AML-193 (cell line): Measurements from ENCODE around the gene FLRT1.

Source experiments
- DNase-seq, 2 experiments: peaks; one replicate each; lab custom pipeline; 2025; lab: John Stamatoyannopoulos, UW

The FLRT1 gene, protein sequence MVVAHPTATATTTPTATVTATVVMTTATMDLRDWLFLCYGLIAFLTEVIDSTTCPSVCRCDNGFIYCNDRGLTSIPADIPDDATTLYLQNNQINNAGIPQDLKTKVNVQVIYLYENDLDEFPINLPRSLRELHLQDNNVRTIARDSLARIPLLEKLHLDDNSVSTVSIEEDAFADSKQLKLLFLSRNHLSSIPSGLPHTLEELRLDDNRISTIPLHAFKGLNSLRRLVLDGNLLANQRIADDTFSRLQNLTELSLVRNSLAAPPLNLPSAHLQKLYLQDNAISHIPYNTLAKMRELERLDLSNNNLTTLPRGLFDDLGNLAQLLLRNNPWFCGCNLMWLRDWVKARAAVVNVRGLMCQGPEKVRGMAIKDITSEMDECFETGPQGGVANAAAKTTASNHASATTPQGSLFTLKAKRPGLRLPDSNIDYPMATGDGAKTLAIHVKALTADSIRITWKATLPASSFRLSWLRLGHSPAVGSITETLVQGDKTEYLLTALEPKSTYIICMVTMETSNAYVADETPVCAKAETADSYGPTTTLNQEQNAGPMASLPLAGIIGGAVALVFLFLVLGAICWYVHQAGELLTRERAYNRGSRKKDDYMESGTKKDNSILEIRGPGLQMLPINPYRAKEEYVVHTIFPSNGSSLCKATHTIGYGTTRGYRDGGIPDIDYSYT

DNA sequence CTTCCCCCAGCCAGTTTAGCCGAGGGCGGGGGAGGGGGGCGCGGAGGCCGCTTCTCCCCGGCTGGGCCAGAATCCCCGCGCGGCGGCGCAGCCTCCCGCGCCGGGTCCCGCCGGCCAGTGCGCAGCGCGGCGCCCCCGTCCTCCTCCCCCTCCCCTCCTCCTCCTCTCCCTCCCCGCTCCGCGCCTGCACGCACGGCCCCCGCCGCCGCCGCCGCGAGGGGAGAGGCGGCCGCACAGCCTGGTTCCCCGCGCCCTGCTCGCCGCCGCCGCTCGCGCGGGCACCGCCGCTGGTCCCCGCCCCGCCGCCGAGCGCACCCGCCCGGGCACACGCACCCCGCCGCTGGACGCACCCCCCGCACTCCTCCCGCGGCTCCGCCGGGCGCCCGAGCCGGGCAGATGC is at the start of gene FLRT1:
Gene FLRT1 (plus strand): TSS at position 356 of the 400 bp plus-strand sequence. CDS start 80,337 bp downstream, outside the sequence.
- no peak for DNase-seq

DNA sequence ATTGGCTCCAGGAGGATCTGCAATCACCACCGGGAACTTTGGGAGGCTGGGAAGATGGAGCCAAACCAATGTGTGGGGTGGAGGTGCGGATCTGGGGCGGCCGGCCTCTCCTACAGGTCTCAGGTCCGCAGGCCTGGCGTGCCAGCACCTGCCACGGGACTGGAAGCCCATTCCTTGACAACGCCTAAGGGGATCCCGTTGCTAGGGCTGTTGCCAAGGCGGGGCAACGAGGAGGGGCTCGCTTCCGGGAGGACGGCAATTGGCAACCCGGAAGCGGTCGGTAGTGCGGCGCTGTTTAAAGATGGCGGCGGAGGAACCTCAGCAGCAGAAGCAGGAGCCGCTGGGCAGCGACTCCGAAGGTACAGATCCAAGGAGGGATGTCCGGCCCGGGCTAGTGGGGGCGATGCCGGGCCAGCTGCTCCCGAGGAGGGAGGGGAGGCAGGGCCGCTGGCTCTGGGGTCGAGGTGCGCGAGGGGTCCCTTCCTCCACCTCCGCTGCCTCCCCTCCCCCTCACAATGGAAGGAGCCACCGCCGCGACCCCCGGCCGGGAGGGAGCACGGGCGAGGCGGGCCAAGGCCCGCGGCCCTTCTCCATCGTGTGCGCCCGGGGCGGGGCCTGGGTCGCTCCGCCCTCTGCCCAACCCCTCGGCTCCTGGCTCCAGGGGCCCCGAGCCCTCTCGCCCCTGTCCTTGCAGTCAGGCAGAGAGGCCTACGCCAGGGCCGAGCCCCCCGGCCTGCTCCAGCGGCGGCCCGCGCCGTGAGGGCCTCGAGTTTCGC is 49.4 kb upstream of the FLRT1 start, which contains the start of gene OTUB1:
Gene OTUB1 (plus strand): TSS at position 283 of the 776 bp plus-strand sequence. CDS start 19 bp downstream, at position 302.
- peak; percentile 67 to 70 for DNase-seq

DNA sequence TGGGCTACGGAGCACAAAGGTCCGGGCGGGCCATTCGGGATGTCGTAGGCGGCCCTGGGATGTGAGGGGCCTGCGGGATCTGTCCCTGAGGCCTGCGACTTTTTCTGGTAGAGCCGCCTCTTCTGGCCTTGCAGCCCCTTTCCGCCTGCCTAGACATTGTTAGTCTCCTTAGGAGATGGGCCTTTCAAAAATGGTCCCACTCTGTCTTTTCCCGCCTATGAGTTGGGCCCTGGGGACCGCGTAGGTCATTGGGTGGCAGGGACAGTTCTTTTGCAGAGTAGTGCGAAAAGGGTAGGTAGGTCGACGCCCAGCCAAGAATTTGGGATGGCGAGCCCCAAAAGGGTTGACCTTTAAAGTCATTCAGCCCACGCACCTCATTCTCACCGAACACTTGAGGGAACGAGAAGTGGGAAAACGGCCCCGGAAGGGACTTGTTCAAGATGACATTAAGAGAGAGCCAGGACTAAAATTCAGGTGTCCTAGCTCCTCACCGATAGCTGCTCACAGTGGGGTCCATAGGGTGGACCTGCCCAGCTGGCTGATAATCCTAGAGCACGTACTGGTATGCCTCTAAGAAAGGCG is 48.7 kb upstream of the FLRT1 start:
- DNase-seq = no peak

DNA sequence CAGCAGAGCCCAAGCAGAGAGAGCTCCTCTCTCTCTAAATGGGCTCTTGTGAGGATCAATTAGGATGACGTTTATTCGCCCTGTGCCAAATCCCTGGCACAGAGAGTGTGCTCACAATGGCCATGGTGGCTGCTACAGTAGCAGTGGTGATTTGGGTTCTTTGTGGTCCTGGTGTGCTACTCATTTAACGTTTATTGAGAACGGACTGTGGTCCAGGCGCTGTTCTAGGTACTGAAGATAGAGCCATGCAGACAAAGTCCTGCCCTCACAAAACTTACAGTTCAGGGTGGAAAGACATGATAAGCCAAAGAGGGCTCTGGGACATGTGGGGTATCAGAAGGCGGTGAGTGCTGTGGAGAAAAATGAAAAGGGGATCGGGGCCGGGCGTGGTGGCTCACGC is 44.2 kb upstream of the FLRT1 start:
- no peak for DNase-seq

DNA sequence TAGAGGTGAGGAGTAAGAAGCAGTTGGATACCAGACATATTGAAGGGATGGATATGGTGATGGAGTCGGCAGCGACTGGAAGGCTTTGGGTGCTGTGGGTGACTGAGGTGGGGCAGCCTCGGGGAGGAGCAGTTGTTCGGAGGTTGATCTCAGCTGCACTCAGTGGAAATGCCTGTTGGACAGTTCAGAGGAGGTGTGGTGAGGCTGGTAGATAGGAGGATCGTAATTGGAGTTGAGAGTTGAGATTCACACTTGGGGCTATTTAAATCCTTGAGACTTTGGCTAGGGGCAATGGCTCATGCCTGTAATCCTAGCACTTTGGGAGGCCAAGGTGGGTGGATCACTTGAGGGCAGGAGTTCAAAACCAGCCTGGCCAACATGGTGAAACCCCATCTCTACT is 42.6 kb upstream of the FLRT1 start:
- DNase-seq = no peak

DNA sequence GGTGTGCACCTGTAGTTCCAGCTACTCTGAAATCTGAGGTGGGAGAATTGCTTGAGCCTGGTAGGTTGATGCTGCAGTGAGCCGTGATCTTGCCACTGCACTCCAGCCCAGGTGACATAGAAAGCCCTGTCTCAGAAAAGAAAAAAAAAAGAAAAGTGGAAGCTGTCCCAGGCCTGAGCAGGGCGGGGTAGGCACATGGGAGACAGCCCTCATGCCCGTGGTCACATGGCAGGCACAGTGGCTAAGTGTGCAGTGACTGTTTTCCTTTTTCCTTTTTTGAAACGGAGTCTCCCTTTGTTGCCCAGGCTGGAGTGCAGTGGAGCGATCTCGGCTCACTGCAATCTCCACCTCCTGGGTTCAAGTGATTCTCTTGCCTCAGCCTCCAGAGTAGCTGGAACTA is 41.7 kb upstream of the FLRT1 start:
- no peak for DNase-seq

DNA sequence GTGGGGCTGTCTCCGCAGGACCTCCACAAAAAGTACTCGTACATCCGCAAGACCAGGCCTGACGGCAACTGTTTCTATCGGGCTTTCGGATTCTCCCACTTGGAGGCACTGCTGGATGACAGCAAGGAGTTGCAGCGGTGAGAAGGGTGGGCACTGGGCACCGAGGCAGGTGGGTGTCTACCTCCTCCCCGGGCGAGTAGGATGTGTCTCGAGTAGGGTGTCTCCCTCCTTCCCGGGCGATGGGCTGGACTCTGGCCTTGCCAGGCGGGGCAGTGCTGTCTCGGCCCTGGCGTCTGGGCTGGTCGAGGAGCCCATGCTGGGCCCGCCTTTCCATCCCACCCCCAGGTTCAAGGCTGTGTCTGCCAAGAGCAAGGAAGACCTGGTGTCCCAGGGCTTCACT is 39.2 kb upstream of the FLRT1 start:
- DNase-seq = no peak

DNA sequence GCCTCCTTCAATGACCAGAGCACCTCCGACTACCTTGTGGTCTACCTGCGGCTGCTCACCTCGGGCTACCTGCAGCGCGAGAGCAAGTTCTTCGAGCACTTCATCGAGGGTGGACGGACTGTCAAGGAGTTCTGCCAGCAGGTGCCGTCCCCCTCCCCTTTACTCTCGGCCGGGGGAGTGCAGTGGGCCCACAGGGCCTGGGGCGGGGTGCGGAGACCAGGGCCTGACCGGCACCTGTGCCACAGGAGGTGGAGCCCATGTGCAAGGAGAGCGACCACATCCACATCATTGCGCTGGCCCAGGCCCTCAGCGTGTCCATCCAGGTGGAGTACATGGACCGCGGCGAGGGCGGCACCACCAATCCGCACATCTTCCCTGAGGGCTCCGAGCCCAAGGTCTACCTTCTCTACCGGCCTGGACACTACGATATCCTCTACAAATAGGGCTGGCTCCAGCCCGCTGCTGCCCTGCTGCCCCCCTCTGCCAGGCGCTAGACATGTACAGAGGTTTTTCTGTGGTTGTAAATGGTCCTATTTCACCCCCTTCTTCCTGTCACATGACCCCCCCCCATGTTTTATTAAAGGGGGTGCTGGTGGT is 38.5 kb upstream of the FLRT1 start:
- DNase-seq = no peak

DNA sequence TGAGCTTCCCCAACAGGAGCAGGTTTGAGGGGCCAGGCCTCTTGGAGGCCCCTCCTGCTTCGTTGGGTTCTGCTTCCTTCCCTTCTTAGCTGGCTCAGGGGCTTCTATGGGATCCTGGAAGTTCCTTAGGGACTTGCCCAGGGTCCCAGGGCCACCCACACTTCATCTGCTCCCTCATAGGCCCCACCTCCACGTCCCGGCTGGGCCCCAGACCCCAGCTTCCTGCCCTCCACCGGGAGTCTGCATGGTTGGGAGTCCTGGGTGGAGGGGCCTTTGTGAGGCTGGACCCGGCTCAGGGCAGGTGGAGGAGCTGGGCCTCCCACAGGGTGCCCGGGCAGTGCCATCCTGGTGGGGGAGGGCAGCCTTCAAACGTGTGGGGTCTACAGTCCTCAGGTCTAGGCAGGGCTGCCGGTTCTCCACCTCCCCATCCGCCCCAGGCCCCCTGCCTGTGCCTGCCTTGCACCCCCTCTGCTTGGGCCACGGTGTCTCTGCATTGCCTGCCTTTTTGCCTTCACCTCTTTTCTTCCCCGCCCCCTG is 37.9 kb upstream of the FLRT1 start:
- no peak for DNase-seq

DNA sequence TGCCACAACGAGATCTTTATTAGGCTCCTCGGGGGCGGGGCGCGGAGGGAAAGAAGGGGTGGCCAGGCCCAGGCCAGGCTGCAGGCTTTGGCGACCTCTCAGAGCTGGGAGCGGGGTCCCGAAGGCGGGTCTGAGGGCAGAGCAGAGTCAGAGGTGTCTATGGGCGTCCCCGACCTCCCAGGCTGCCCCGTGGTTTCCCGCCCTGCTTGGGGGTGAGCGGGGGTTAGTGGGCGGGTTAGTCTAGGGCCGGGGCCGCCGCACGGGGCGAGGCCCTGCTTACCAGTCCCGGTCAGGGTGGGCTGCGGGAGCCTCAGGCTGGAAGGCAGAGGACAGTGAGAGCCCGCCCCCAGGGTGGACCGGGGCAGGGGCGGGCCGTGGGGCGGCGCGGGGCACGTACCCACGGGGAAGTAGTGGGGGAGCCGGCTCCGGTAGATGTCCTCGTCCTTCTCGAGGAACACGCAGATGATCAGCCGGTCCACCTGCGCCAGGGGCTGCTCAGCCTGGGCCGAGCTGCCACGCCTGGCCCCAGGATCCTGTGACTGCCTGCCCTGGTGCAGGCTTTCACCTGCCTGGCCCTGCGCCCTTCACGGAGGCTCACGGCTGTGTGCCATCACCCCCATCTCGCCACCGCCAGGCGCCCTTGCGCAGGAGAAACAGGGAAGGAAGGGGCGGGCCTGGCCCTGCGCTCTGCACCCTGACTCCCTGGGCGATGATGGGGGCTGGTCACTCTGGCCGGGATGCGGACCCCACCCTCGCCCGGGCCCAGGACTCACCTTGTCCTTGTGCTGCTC is 37.0 kb upstream of the FLRT1 start:
- DNase-seq = no peak

DNA sequence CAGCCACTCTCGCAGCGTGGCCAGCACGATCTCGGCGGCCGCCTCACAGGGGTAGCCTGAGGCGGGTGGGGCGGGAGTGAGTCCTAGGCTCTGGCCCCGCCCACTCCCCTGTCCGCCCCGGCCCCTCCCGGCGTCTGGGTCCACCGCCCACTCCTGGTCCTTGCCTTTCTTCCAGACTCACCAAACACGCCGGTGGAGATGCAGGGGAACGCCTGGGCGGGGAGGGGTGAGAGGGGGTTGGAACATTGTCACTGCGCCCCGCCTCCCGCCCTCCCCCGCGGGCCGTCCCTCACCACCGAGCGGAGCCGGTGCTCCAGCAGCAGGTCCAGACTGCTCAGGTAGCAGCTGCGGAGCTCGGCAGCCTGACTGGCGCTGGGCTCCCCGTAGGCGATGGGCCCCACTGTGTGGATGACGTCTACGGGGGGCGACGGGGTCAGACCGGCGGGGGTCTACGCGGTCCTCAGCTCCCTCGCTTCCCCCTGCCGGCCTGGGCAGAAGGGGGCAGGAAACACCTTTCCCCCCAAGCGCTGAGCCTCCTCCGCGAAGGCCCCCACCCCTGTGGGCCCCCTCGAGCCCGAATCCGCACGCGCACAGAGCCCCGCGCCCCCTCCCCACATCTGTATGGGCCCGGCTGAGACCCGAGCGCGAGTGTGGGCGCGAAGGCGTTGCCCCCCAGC is 36.2 kb upstream of the FLRT1 start:
- DNase-seq = no peak

DNA sequence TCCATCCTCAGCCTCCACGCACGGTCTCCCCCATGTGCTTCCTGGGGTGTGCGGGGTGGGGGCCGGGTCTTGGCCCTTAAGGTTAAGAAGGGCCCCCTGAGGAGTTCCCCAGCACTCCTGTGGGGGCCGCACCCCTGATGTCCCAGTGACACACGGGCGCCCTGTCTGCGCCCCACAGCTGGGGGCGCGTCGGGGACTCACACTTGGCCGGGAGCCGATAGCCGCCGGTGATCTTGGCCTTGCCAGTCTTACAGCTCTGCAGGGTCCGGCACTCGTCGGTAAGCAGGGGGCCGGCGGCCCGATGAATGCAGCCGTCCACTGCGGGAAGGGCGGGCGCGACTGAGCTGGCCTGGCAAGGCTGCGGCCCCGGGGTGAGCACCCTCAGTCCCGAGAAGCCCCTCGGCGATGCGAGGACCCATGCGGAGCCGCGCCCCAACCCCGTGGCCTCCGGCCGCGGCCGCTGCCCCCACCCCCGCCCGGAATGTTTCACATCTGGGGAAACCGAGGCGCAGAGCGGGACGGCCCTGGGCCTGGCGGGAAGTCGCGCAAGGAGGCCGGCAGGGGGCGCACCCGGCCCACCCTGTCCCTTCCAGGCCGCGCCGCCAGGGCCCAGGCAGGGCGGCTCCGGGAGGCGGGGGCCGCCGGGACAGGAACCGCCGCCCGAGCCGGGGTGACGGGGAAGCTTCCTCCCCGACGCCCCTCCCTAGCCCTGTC is 35.5 kb upstream of the FLRT1 start:
- DNase-seq = no peak

DNA sequence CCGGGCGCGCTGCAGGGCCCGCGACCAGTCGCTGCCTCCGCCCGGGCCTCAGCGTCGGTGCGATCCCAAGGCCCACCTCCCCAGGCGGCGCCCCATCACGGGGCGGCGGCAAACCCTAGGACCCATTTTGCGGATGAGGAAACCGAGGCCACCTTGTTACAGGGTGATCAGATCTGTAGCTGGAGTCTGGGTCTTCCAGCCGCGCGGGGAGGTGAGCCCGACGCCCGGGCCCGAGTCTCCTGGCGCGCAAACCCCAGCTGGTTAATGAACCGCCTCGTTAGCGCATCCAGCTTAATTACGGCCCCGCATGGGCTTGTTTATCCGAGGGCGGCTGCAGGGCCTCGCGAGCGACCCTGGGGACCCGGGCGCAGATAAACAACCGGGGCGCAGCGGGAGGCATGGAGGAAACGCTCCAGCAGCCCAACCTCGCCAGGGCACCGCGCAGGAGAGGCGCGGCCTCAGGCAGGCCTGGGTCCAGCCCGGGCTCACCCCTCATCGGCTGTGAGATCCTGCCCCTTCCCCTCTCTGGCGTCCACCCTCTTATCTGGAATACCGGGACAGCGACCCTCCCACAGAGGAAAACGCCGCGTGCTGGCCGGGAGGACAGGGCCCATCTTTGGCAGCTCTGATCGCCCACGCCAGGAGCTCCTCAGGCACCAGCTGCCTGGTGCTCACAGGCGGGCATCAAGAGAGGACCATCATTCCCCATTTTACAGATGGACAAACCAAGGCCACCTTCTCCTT is 34.8 kb upstream of the FLRT1 start:
- DNase-seq = no peak

DNA sequence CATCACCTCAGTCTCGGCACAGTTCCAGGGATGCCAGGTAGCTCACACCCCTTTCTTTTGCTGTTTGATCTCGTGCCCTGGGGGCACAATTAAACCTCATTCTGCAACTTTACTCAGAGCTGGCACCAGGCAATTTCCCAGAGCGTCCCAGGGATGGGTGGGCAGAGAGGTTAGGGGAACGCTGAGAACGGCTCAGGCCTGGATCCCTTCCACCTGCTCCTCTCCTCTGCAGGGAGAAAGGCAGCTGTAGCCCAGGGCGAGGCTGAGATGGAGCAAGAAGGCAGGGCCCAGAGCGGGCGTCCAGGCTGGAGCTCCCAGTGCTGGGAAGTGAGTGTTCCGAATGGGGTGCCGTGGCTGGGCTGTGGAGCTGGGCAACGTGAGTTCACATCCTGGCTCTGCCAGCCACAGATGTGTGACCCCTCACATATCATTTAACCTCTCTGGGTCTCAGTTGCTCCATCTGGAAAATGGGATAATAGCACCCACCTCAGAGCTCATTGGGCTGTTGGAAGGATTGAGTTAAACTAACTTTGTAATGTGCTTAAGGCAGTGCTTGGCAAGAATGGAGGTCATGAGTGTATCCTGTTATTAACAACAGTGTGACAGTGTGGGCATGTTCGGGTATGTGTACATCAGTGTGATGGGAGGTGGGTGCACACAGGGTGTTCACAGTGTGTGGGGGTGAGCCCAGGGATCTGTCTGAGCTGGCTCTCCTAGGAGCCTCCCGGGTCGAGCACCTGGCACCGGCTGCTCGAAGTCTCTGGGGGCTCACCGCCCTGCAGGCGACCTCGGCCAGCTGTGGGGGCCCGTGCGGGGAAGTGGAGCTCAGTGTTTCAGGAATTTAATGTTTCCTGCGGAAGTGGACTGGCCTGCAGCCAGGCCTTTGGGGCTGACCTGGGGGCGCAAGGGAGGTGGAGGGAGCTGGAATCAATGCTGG is 34.0 kb upstream of the FLRT1 start:
- no peak for DNase-seq

DNA sequence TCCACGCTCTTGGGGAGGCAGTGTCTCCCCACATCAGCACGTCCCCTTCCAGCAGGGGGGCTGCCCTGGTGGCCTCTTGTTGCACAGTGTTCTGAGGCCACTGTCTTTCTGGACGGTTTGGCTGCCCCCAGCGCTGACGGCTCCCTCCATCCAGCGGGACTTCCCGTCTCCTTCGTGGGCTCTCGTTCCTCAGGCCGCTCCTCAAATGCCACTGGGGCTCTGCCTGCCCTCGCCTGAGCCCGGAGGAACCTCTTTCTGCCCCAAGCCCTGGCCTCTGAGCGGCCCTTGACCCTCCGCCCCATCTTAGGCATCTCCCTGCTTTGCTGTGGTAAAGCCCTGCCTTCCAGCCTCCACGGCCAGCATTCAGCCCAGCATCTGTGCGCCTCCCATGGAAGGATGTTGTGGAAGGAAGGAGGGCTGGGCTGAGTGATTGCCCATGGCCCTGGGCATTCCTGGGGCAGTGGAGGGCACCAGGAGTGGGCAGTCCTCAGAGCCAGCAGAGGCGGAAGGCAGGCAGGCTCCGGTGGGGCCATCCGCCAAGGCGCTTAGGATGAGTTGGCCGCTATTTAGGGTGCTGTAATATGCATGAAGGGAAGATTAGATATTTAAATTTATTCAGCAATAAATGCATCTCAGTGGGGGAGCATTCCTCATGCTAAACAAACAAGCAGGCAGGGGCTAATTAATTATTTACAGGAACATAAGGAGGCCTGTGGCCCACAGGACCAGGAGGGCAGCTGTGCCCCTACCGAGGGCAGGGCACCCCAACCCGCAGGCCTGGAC is 31.7 kb upstream of the FLRT1 start:
- DNase-seq = no peak

DNA sequence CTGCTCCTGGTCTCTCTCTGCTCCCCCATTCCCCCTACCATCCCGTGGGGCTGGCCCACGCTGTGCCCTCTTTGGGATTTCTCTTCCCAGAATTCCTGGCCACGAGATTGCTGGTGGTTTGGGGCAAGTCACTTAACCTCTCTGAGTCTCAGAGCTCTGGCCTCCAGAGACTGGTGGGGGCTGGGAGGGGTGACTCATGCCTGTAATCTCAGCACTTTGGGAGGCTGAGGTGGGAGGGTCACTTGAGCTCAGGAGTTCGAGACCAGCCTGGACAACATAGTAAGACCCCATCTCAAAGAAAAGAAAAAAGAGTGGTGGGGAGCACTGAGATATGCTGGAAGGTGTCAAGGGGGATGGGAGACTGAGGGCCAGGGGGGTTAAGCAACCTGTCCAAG is 31.1 kb upstream of the FLRT1 start:
- DNase-seq = no peak

DNA sequence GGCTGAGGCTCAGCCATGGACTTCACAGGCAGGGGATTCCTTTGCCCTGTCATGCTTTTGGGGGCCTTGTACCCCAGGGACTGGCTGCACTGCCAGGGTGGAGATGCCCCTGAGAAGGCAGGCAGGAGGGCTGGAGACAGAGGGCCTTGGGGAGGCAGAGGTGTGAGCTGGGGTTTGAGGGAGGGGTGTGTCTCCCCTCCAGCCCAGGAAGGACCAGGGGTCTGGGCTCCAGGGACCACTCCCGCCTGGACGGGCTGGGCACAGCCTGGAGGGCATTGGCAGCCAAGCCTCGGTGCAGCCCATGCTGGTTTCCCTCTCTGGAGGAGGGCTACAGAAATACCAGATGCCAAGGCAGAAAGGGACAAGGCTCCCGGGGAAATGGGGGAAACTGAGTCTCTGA is 30.0 kb upstream of the FLRT1 start:
- no peak for DNase-seq
